Colonic mucosa (tissue), 4 donors: ENCODE results near the gene DHCR24. TPM values are rescaled to one million over a fixed set of nuclear protein-coding genes. Genes with fewer than 3 reads are reported as not detected.

Experiments used
- DNase-seq: peaks from one replicate; pipeline ENCODE4 v3.0.0-alpha.2; 2020
- H3K27ac ChIP-seq: fragments of 200-600 bp; one replicate; pipeline ENCODE4 v1.8.0; 2021
- H3K27me3 ChIP-seq: fragments of 200-600 bp; one replicate; pipeline ENCODE4 v1.8.0; 2021
- H3K36me3 ChIP-seq: fragments of 200-600 bp; one replicate; pipeline ENCODE4 v1.8.0; 2021
- H3K4me1 ChIP-seq: fragments of 200-600 bp; one replicate; pipeline ENCODE4 v1.8.0; 2021; ENCODE audit warnings: mild to moderate bottlenecking
- H3K4me3 ChIP-seq: fragments of 200-600 bp; one replicate; pipeline ENCODE4 v1.8.0; 2021
- H3K9ac ChIP-seq, 2 donors: one replicate each; pipeline ENCODE4 v1.7.0; 2013; ENCODE audit warnings: control low read depth in 2 of 2, low read depth in 2 of 2, low read length in 2 of 2
- H3K9me3 ChIP-seq: fragments of 200-600 bp; one replicate; pipeline ENCODE4 v1.8.0; 2021
- CTCF ChIP-seq: fragments of 200-600 bp; IDR thresholded peaks from one replicate; pipeline ENCODE4 v1.8.0; 2022; ENCODE audit warnings: antibody characterized with exemption, mild to moderate bottlenecking
- intact Hi-C: fragments of 100-400 bp; cut with DNase I; formaldehyde crosslinking; loops from one replicate; pipeline ENCODE4 v1.14.1; 2022
- total RNA-seq, 2 donors: library from RNA; stranded (reverse); fragmentation: NEBNext Ultra II Directional in 1 of 2; extraction: Animal tissue kit (Norgen Biotek cat#: 25700) in 1 of 2; gene quantifications; one replicate each; pipeline ENCODE4 v1.2.1, GENCODE V29; 2021
- donor health status: healthy.
- donor health status: DM: no; HTN: no; CAD: no.
- donor health status: DM: no; HTN: no; CAD: no.

DHCR24 gene
- total RNA-seq, 2 donors from 2014 or later: 254 to 310 TPM

DNA sequence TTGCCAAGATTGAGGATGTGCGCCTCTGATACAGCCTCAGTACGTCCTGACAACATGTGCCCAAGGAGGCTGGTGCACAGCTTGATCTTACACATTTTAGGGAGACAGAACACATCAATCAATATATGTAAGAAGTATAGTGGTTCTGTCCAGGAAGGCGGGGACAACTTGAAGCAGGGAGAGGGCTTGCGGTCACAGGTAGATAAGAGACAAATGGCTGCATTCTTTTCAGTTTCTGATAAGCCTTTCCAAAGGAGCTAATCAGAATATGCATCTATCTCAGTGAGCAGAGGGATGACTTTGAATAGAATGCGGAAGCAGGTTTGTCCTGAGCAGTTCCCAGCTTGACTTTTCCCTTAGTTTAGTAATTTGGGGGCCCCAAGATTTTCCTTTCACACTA lies 10.2 kb downstream of the DHCR24 start:
- Histone ChIP-seq H3K9ac (no peak overlapping the region), H3K36me3 (peaks cover 9% of the 10 kb centered on the region), H3K9me3 (no peaks in the 10 kb centered on the region), H3K27me3 (no peaks in the 10 kb centered on the region), H3K27ac (no peak overlapping the region), H3K4me1 (no peaks in the 10 kb centered on the region), H3K4me3 (no peak overlapping the region)
- intact Hi-C loops: no loop called here
- no peak for DNase-seq
- no peak for TF ChIP-seq CTCF

DNA sequence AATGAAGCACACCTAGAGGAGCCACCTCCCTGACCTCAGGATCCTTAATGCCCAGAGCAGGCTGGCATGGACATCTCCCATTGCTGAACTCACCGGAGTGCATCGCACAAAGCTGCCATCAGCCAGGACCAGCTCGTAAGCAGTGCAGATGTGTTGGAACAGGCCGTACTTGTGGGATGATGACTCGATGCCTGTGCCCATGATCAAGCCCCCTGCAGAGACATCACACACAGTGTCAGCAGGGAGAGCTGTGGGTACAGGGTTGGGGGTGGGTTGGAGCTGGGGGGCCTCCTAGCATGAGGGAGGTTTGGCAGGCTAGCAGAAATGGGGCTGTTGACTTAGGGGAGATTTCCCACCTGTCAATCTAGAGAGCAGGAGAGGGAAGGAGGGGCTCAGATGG lies 12.0 kb downstream of the DHCR24 start:
- no peak for TF ChIP-seq CTCF
- Histone ChIP-seq H3K36me3 (peaks cover 9% of the 10 kb centered on the region), H3K9ac (no peak overlapping the region), H3K4me3 (no peak overlapping the region), H3K27ac (no peak overlapping the region), H3K27me3 (no peaks in the 10 kb centered on the region), H3K4me1 (no peaks in the 10 kb centered on the region), H3K9me3 (no peaks in the 10 kb centered on the region)
- DNase-seq: no peak
- intact Hi-C loops: no loop called here

- no peak for TF ChIP-seq CTCF
- no peak for DNase-seq
- peaks cover 9% of the 10 kb centered on the region for H3K36me3 ChIP-seq
- H3K27me3 ChIP-seq: no peaks in the 10 kb centered on the region
- no peak overlapping the region for H3K9ac ChIP-seq
- no peak overlapping the region for H3K4me3 ChIP-seq
- H3K9me3 ChIP-seq: no peaks in the 10 kb centered on the region
- H3K27ac ChIP-seq: no peak overlapping the region
- intact Hi-C loops: no loop called here
- no peaks in the 10 kb centered on the region for H3K4me1 ChIP-seq
These were observed 12.7 kb downstream of the DHCR24 start for GRCh38 chr1:54874079-54874830.

GRCh38 chr1:54872036-54872331 lies 15.0 kb downstream of the DHCR24 start:
- intact Hi-C loops: no loop called here
- Histone ChIP-seq H3K27ac (no peak overlapping the region), H3K9me3 (no peaks in the 10 kb centered on the region), H3K36me3 (peaks cover 9% of the 10 kb centered on the region), H3K9ac (no peak overlapping the region), H3K27me3 (no peaks in the 10 kb centered on the region), H3K4me3 (no peak overlapping the region), H3K4me1 (no peaks in the 10 kb centered on the region)
- DNase-seq: no peak
- no peak for TF ChIP-seq CTCF

- no peaks in the 10 kb centered on the region for H3K9me3 ChIP-seq
- no peak overlapping the region for H3K27ac ChIP-seq
- intact Hi-C loops: no loop called here
- H3K4me3 ChIP-seq: no peak overlapping the region
- no peak for TF ChIP-seq CTCF
- H3K4me1 ChIP-seq: no peaks in the 10 kb centered on the region
- no peak overlapping the region for H3K9ac ChIP-seq
- DNase-seq: no peak
- no peaks in the 10 kb centered on the region for H3K27me3 ChIP-seq
- H3K36me3 ChIP-seq: peaks cover 9% of the 10 kb centered on the region
These were observed 15.5 kb downstream of the DHCR24 start for GRCh38 chr1:54871275-54872035.
